Vagina (tissue), 2 donors: ENCODE data around the gene DRG2. TPM values are rescaled to one million over a fixed set of nuclear protein-coding genes. Genes with fewer than 3 reads are reported as not detected.

Experiments used
- DNase-seq, 2 donors: peaks; one replicate each; pipeline ENCODE4 v3.0.0-alpha.2; 2017; ENCODE audit errors: extremely low spot score in 2 of 2
- H3K27ac ChIP-seq: fragments of 200-600 bp; sonication (generic); one replicate; pipeline ENCODE4 v1.5.1; 2019
- H3K27me3 ChIP-seq: fragments of 200-600 bp; sonication (generic); one replicate; pipeline ENCODE4 v1.5.1; 2019
- H3K36me3 ChIP-seq, 2 donors: fragments of 200-600 bp; sonication (generic); one replicate each; pipeline ENCODE4 v1.5.1; 2017 to 2019
- H3K4me1 ChIP-seq: fragments of 200-600 bp; sonication (generic); one replicate; pipeline ENCODE4 v1.5.1; 2019
- H3K4me3 ChIP-seq, 2 donors: fragments of 200-600 bp; sonication (generic); 1 replicate in 1 of 2; 2 replicates in 1 of 2; pipeline ENCODE4 v1.5.1; 2016 to 2019
- H3K9me3 ChIP-seq: fragments of 200-600 bp; sonication (generic); one replicate; pipeline ENCODE4 v1.5.1; 2019
- CTCF ChIP-seq, 3 experiments: fragments of 450-650 bp in 2 of 3; fragments of 200-600 bp in 1 of 3; sonication (generic) in 1 of 3; IDR thresholded peaks; one replicate each; pipeline ENCODE4 v1.5.1; 2017 to 2019; ENCODE audit warnings: antibody characterized with exemption in 3 of 3, mild to moderate bottlenecking in 2 of 3, moderate library complexity in 2 of 3
- POLR2A ChIP-seq, 2 donors: fragments of 450-650 bp; IDR thresholded peaks; one replicate each; pipeline ENCODE4 v1.6.1; 2017; ENCODE audit warnings: antibody characterized with exemption in 2 of 2, mild to moderate bottlenecking in 2 of 2, moderate library complexity in 2 of 2
- POLR2AphosphoS5 ChIP-seq, 2 donors: sonication (generic); formaldehyde crosslinking; IDR thresholded peaks; one replicate each; pipeline ENCODE4 v1.9.0; 2017; ENCODE audit warnings: antibody characterized with exemption in 2 of 2, mild to moderate bottlenecking in 2 of 2, low read depth in 1 of 2; ENCODE audit not compliant: insufficient read depth in 1 of 2
- intact Hi-C: fragments of 100-400 bp; cut with DNase I; formaldehyde crosslinking; loops from one replicate; pipeline ENCODE4 v1.15.1; 2023
- total RNA-seq: library from RNA; depleted of rRNA; stranded (reverse); fragments of >200 nt; gene quantifications from one replicate; pipeline ENCODE4 v1.2.3, GENCODE V29; 2016

The DRG2 gene
- total RNA-seq, 1 donor from 2014 or later: 40.8 TPM

GRCh38 chr17:18094409-18094807, 6.7 kb downstream of the DRG2 start:
- intact Hi-C loops: no loop called here
- TF ChIP-seq POLR2AphosphoS5 (IDR thresholded peaks at IDR 0.05; ENCODE audit: insufficient read depth in 1 of 2, low read depth in 1 of 2): no peak
- no peak for TF ChIP-seq POLR2A (IDR thresholded peaks at IDR 0.05)
- TF ChIP-seq CTCF (IDR thresholded peaks at IDR 0.05): no peak
- no peaks in the 10 kb centered on the region for H3K27me3 ChIP-seq
- peaks cover 4 to 46% of the 10 kb centered on the region in 2 donors for H3K36me3 ChIP-seq
- no peaks in the 10 kb centered on the region for H3K4me1 ChIP-seq
- no peak for DNase-seq
- no peak overlapping the region for H3K4me3 ChIP-seq
- H3K9me3 ChIP-seq: no peaks in the 10 kb centered on the region
- H3K27ac ChIP-seq: no peak overlapping the region

- H3K4me3 ChIP-seq: no peak overlapping the region
- H3K27me3 ChIP-seq: no peaks in the 10 kb centered on the region
- H3K9me3 ChIP-seq: no peaks in the 10 kb centered on the region
- no peak overlapping the region for H3K27ac ChIP-seq
- no peaks in the 10 kb centered on the region for H3K4me1 ChIP-seq
- intact Hi-C loops: no loop called here
- TF ChIP-seq POLR2A (IDR thresholded peaks at IDR 0.05) (no peak), POLR2AphosphoS5 (IDR thresholded peaks at IDR 0.05; ENCODE audit: insufficient read depth in 1 of 2, low read depth in 1 of 2) (no peak), CTCF (IDR thresholded peaks at IDR 0.05) (no peak)
- no peak for DNase-seq
- peaks cover under 1 to 75% of the 10 kb centered on the region in 2 donors for H3K36me3 ChIP-seq
These were observed 11.8 kb downstream of the DRG2 start for GRCh38 chr17:18099516-18099915.

- TF ChIP-seq POLR2A (IDR thresholded peaks at IDR 0.05) (no peak), POLR2AphosphoS5 (IDR thresholded peaks at IDR 0.05; ENCODE audit: insufficient read depth in 1 of 2, low read depth in 1 of 2) (no peak), CTCF (IDR thresholded peaks at IDR 0.05) (no peak)
- H3K9me3 ChIP-seq: no peaks in the 10 kb centered on the region
- no peak for DNase-seq
- no peak overlapping the region for H3K27ac ChIP-seq
- H3K36me3 ChIP-seq: peaks cover 0 to 66% of the 10 kb centered on the region in 2 donors
- no peaks in the 10 kb centered on the region for H3K4me1 ChIP-seq
- H3K27me3 ChIP-seq: no peaks in the 10 kb centered on the region
- H3K4me3 ChIP-seq: no peak overlapping the region
- intact Hi-C loops: no loop called here
These were observed 12.9 kb downstream of the DRG2 start for GRCh38 chr17:18100616-18101015.

- H3K36me3 ChIP-seq: peaks cover 0 to 68% of the 10 kb centered on the region in 2 donors
- intact Hi-C loops: no loop called here
- H3K27ac ChIP-seq: no peak overlapping the region
- H3K4me1 ChIP-seq: no peaks in the 10 kb centered on the region
- no peaks in the 10 kb centered on the region for H3K9me3 ChIP-seq
- no peak overlapping the region for H3K4me3 ChIP-seq
- H3K27me3 ChIP-seq: no peaks in the 10 kb centered on the region
- TF ChIP-seq CTCF (IDR thresholded peaks at IDR 0.05): no peak
- TF ChIP-seq POLR2AphosphoS5 (IDR thresholded peaks at IDR 0.05; ENCODE audit: insufficient read depth in 1 of 2, low read depth in 1 of 2): no peak
- TF ChIP-seq POLR2A (IDR thresholded peaks at IDR 0.05): no peak
- no peak for DNase-seq
These were observed 14.1 kb downstream of the DRG2 start for GRCh38 chr17:18101828-18102227.

- Histone ChIP-seq H3K27me3 (no peaks in the 10 kb centered on the region), H3K27ac (no peak overlapping the region), H3K4me3 (no peak overlapping the region), H3K4me1 (no peaks in the 10 kb centered on the region), H3K36me3 (peaks cover 0 to 66% of the 10 kb centered on the region in 2 donors), H3K9me3 (no peaks in the 10 kb centered on the region)
- DNase-seq: no peak
- no peak for TF ChIP-seq CTCF (IDR thresholded peaks at IDR 0.05)
- TF ChIP-seq POLR2A (IDR thresholded peaks at IDR 0.05): no peak
- TF ChIP-seq POLR2AphosphoS5 (IDR thresholded peaks at IDR 0.05; ENCODE audit: insufficient read depth in 1 of 2, low read depth in 1 of 2): no peak
- intact Hi-C loops: no loop called here
These were observed 14.9 kb downstream of the DRG2 start for GRCh38 chr17:18102640-18103039.
